ENCODE measurements around the gene PNMA6F.
"Not testable (repeated sequence)": the region's sequence is repeated elsewhere in the genome, so short reads cannot be mapped to it uniquely, and the experiment has no call there.

PNMA6F gene

DNA sequence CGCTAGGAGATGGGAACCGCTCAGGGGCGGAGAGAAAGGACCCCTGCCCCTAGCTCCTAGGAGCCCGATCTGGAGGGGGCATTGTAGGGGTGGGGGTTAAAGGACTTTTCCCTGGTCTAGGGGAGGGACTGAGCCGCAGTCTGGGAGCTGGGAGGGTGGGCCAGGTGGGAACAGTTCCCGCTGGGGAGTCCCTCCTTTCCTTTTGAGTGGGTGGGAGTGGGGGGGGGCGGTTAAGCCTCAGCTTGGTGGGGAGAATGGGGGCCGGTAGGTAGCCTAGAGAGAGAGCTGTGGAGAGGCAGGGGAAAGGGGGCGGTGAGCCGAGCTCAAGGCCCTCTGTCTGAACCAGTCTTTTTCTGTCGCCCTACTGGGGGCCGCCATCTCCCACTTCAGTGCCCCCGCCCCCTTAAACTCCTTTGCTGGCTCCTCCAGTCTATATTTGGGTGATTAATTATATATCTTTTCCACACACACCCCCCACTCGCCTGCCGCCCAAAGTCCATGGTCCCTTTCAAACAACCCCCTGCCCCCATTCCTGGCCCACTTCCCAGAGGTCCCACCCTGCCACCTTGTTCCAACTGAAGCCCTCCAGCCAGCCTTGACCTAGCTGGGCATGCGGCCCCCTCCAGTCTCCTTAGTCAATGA, 13.2 kb upstream of the PNMA6F start:
- no peak for DNase-seq

DNA sequence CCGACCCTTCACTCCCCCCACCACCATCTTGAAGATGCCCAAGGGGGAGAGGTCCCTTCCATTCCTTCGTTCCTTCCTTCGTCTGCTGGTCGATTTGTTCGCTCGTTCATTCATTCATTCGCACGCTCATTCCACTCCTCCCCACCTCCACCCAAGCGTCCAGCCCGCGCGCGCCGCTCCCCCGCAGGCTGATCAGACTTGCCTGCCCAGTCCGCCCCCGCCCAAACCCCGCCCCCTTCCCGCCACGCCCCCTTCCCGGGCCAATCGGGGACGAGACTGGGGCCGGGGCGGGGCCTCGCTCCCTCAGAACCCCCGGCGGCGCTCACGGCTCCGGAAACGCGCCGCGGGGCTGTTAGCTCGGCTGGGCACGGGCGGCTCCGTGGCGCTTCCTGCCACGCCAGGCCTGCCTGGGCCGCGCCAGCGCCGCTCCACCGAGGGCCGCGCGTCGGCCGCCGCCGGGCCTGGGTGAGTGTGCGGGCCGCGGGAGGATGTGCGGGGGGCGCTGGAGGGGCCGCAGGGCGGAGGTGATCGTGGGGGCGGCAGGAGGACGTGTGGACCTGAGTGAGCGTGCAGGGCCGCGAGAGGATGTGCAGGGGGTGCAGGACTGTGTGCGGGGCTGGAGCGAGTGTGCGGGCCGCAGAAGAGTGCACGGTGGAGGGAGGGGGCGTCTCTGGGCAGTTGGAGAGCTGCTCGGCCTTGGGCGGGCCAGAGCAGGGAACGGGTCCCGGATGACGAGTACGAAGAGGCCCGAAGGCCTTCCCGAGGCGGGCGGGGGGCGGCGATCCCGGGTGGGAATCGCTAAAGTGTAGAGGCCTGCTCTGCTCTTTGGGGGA, 12.5 kb upstream of the PNMA6F start, which contains the start of gene ZNF275:
Gene ZNF275 (plus strand): TSS at position 333 of the 833 bp plus-strand sequence. CDS start 2,527 bp downstream, outside the sequence.
- peak; percentile 30 for DNase-seq

- DNase-seq, result no peak
Measured at GRCh38 chrX:153333266-153333665, 11.7 kb upstream of the PNMA6F start.

GRCh38 chrX:153327561-153327960, 6.0 kb upstream of the PNMA6F start:
- no peak for DNase-seq

DNA sequence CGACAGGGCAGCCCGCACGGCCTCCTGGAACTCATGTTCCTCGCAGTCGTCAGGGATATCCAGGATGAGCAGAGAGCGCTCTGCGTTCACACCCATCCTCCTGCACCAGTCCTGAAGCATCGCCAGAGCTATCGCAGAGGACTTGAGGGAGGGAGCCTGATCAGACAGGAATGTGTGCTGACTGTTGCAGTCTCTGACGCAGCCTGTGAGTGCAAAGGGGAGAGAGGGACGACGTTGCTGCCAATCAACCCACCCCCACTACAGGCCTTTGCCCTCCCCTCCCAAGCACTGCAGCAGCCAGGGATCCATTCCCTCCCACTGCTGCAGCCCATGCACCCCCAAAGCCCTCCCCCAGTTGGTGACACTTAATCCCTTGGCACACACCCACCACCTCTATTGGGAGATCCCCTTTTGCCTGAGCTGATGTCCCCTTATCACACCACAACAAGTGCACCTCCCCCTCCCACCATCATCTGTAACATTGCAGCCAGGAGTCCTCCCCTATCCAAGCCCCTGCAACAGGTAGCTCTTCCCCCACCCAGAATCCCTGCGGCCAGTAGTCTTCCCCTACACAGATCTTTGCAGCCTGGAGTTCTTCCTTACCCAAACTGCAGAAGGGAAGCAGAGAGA, 897 bp downstream of the PNMA6F start:
- DNase-seq, result no peak

DNA sequence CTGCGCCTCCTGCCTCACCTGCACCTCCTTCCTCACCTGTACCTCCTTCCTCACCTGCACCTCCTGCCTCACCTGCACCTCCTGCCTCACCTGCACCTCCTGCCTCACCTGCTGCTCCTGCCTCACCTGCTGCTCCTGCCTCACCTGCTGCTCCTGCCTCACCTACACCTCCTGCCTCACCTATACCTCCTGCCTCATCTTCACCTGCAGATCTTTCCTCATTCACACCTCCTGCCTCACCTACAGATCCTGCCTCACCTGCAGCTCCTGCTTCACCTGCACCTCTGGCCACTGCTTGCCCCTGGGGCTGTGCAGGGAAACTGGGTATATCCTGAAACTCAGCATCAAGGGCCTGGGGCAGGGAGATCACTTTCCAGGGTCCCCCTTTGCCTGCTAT, 1.5 kb downstream of the PNMA6F start:
- DNase-seq, result not testable (repeated sequence)

- no peak for DNase-seq
Measured at GRCh38 chrX:153319295-153320046, 2.1 kb downstream of the PNMA6F start.

GRCh38 chrX:153318811-153319210, 2.8 kb downstream of the PNMA6F start:
- DNase-seq, result no peak

DNA sequence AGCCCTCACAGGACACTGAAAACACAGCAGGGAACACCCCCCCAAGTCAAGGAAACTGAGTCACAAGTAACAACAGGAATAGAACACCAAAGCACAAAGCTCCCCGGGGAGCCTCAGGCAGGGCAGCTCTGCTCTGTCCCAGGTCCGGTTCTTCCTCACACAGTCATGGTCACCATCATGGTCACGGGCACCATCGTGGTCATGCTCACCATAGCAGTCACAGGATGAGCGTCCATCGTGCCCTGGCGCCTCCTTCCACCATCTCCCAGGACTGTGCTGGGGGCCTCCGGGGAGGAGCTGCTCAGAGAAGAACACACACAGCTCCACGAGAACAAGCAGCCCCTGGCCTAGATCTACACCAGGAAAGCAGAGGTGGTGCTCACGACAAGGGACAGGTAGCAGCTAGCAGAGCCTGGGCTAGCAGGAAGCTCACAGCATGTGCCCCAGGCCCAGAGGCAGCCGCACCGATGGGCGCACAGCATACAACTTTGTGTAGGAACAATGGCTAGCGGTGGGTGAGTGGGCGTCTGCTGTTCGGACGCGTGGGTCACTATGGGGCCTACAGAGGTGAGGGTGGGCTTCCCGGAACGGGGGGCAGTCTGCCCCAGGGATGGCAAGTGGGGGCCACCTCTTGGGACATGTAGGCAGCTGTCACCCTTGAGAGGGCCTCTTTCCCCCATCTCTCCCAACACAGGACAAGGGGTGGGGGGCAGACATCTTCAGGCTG, 3.4 kb downstream of the PNMA6F start:
- DNase-seq, result no peak

- DNase-seq, result no peak
Measured at GRCh38 chrX:153317306-153317705, 4.3 kb downstream of the PNMA6F start.

GRCh38 chrX:153312842-153313241, 8.7 kb downstream of the PNMA6F start:
- no peak for DNase-seq

DNA sequence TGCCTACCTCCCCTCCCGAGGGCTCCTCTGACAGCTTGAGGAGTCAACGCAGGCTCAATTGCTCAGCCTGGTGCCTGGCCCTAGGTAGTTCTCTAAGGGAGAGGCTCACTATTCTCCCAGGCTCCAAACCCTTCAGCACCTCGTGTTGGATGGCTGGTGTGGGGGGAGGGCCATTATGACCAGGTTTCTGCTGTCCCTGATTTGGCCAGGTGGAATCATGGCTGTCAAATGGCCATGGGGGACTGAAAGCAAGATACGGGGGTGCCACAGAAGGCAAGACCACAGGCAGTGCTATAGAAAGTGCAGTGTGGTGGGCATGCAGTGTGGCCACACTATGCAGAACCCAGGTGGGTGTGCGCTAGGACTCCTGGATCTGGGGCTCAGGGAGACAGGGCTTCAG, 9.5 kb downstream of the PNMA6F start:
- no peak for DNase-seq

DNA sequence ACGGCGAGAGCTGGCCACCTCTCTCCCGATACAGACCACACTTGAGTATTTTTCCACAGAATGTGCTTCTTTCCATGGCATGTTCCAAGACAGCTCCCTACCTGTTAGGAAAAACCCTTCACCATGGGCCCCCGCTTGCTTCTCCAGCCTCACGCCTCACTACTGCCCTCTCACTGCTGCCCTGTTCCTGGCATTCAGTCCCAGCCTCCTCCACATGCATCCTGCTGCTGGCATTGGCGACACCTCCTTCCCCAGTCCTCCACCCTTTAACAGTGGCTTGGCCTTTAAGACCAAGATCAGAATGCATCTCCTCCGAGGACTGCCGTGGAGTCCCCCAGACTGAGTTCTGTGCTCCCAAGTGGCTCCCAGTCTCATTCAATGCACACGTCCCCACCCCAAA, 10.7 kb downstream of the PNMA6F start:
- DNase-seq, result no peak

DNA sequence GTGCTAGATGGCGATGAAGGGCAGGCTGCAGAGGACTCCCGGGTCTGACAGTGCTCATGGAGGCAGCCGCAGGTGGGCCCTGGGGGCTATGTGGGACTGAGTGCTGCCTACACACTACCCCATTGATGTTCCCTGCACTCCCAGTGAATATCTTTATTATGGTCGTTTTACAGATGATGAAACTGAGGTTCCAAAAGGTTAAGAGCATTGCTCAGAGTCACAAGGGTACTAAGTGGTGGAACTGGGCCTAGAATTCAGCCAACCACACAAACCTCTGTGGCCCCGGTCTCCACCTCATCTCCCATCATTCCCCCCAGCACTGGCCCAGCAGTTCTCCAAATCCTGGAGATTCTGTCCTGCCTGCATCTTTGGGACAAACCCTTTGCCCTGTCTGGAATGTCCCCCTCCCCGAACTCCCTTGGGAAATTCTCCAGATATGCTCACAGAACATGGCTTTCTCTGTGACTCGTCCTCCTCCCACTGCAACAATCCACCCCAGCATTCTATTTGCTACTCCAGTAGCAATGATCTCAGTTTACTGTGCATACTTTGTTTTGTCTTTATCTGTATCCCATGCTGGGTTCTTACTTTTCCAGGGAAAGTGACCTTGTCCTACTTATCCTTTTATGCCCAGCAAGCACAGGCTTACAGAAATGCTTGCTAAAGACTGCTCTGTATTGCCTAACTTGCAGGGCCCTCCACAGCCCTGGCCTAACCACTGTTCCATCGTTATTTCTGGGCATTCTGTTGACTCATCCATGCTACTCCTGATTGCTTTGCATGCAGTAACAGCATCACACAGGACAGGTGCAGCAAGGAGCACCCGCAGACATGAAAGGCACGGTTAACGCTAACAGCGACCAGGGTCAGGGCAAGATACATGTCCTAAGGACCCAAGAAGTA, 14.0 kb downstream of the PNMA6F start:
- DNase-seq, result no peak

GRCh38 chrX:153306527-153307115, 14.9 kb downstream of the PNMA6F start:
- no peak for DNase-seq

- no peak for DNase-seq
Measured at GRCh38 chrX:153305972-153306371, 15.6 kb downstream of the PNMA6F start.

GRCh38 chrX:153304988-153305736, 16.4 kb downstream of the PNMA6F start:
- no peak for DNase-seq

GRCh38 chrX:153303276-153304262, 18.0 kb downstream of the PNMA6F start:
- DNase-seq, result no peak

- DNase-seq, result no peak
Measured at GRCh38 chrX:153302796-153303195, 18.8 kb downstream of the PNMA6F start.

Measured in GF-D8 (cell line).